Progenitor cell of endocrine pancreas (in vitro differentiated cells): ENCODE data around the gene CPED1. TPM values are rescaled to one million over a fixed set of nuclear protein-coding genes. Genes with fewer than 3 reads are reported as not detected.
"Not testable (repeated sequence)": the region's sequence is repeated elsewhere in the genome, so short reads cannot be mapped to it uniquely, and the experiment has no call there.

Experiments
- DNase-seq: peaks from one replicate; pipeline ENCODE4 v3.0.0; 2021; ENCODE audit warnings: low spot score; ENCODE audit not compliant: unreplicated experiment
- H3K27ac Mint-ChIP-seq: 2 replicates; pipeline ENCODE4 v1.8.0; 2021; ENCODE audit warnings: mild to moderate bottlenecking, moderate library complexity, mixed read lengths
- H3K27me3 Mint-ChIP-seq: 2 replicates; pipeline ENCODE4 v1.8.0; 2021; ENCODE audit warnings: mixed read lengths
- H3K36me3 Mint-ChIP-seq: 2 replicates; pipeline ENCODE4 v1.8.0; 2022; ENCODE audit warnings: mixed read lengths; ENCODE audit not compliant: insufficient read depth
- H3K4me1 Mint-ChIP-seq: 2 replicates; pipeline ENCODE4 v1.8.0; 2021; ENCODE audit warnings: low read depth, mixed read lengths
- H3K4me3 Mint-ChIP-seq: 2 replicates; pipeline ENCODE4 v1.8.0; 2021; ENCODE audit warnings: low read depth, mild to moderate bottlenecking, moderate library complexity, mixed read lengths
- H3K9me3 Mint-ChIP-seq: 2 replicates; pipeline ENCODE4 v1.8.0; 2021; ENCODE audit warnings: low read depth, mixed read lengths
- total RNA-seq: library from RNA; stranded (reverse); gene quantifications from 2 replicates; pipeline ENCODE4 v1.2.1, GENCODE V29; 2021
- TF ChIP-seq, protein P1 (sequence below): fragments of 200-600 bp; sonication (generic); IDR thresholded peaks from one replicate; pipeline ENCODE4 v1.5.0; 2021; ENCODE audit warnings: antibody characterized with exemption, mild to moderate bottlenecking; ENCODE audit not compliant: unreplicated experiment

The CPED1 gene
- total RNA-seq, 1 donor from 2014 or later: 1.1 TPM

DNA sequence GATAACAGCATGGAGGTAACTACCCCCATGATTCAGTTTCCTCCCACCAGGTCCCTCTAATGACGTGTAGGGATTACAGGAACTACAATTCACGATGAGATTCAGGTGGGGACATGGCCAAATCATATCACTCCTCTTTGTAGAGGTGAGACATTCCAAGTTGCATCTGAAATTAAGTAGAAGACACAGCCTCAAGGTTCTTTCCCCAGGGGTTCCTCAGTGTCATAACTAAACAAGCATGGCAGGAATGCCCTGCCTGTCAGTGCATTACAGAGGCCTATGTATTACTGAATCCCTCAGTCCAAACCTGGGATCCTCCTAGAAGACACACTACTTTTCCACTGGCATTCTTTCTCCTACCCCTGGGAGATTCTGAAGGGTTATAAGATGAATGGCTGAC lies 297.7 kb downstream of the CPED1 start:
- H3K9me3 Mint-ChIP-seq: peaks cover 14% of the 10 kb centered on the region
- H3K4me3 Mint-ChIP-seq: no peak overlapping the region
- H3K36me3 Mint-ChIP-seq: peaks cover 3% of the 10 kb centered on the region
- TF ChIP-seq, protein P1, sequence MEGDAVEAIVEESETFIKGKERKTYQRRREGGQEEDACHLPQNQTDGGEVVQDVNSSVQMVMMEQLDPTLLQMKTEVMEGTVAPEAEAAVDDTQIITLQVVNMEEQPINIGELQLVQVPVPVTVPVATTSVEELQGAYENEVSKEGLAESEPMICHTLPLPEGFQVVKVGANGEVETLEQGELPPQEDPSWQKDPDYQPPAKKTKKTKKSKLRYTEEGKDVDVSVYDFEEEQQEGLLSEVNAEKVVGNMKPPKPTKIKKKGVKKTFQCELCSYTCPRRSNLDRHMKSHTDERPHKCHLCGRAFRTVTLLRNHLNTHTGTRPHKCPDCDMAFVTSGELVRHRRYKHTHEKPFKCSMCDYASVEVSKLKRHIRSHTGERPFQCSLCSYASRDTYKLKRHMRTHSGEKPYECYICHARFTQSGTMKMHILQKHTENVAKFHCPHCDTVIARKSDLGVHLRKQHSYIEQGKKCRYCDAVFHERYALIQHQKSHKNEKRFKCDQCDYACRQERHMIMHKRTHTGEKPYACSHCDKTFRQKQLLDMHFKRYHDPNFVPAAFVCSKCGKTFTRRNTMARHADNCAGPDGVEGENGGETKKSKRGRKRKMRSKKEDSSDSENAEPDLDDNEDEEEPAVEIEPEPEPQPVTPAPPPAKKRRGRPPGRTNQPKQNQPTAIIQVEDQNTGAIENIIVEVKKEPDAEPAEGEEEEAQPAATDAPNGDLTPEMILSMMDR: no peak
- no peak for DNase-seq
- H3K27me3 Mint-ChIP-seq: no peaks in the 10 kb centered on the region
- no peak overlapping the region for H3K27ac Mint-ChIP-seq
- H3K4me1 Mint-ChIP-seq: no peaks in the 10 kb centered on the region

DNA sequence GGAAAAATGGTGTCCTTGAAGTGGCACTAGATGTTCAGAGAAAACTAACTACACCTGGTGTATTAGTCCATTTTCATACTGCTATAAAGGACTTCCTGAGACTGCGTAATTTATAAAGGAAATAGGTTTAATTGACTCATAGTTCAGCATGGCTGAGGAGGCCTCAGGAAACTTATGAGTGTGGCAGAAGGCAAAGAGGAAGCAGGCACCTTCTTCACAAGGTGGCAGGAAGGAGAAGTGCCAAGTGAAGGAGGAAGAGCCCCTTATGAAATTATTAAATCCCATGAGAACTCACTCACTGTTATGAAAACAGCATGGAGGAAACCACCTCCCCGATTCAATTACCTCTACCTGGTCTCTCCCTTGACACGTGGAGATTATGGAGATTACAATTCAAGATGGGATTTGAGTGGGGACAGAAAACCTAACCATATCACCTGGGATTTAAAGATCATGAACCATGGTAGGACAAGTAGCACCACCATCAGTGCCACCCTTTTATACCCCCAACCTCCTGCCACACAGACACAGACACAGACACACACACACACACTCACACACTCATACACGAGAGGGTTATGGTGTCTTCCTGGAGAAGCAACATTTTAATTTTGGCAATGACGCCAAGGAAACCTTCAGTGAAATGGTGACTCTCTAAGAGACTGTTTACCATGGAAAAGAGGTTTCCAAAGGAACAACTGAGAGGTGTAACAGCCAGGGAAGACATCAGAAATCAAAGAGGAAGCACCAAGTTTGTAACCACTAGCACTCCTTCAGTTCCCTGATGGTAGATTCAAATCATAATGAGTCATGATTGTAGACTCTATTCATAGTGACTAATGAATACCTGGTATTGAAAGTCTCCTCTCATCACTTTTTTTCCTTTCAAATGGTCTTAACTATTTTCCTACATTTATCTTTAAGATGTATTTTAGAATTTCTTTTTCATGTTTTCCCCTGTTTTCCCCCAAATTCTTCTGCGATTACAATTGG lies 298.5 kb downstream of the CPED1 start:
- Mint-ChIP-seq H3K4me3 (no peak overlapping the region), H3K9me3 (peaks cover 14% of the 10 kb centered on the region), H3K4me1 (no peaks in the 10 kb centered on the region), H3K27me3 (no peaks in the 10 kb centered on the region), H3K36me3 (peaks cover 3% of the 10 kb centered on the region), H3K27ac (no peak overlapping the region)
- TF ChIP-seq, protein P1: no peak
- DNase-seq: no peak

DNA sequence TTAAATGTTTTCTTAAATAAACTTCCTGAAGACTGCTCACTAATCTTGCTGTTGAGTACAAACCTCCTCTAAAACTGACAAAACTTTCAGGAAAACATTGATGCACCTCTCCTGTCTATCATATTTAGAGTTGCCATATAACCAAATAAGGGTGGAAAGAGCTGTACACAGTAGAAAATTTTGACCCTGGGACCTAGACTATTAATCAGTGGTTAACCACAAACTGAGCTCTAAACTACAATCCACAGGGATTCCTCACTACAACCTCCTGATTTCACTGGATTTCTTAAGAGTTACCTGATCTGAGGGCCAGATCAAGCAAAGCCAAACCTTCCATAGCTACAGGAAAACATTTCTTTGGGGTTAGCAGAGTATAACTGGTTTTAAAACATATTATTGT lies 300.4 kb downstream of the CPED1 start:
- no peak for DNase-seq
- no peaks in the 10 kb centered on the region for H3K4me1 Mint-ChIP-seq
- no peaks in the 10 kb centered on the region for H3K27me3 Mint-ChIP-seq
- H3K4me3 Mint-ChIP-seq: no peak overlapping the region
- TF ChIP-seq, protein P1: no peak
- peaks cover 14% of the 10 kb centered on the region for H3K9me3 Mint-ChIP-seq
- peaks cover 3% of the 10 kb centered on the region for H3K36me3 Mint-ChIP-seq
- H3K27ac Mint-ChIP-seq: no peak overlapping the region

DNA sequence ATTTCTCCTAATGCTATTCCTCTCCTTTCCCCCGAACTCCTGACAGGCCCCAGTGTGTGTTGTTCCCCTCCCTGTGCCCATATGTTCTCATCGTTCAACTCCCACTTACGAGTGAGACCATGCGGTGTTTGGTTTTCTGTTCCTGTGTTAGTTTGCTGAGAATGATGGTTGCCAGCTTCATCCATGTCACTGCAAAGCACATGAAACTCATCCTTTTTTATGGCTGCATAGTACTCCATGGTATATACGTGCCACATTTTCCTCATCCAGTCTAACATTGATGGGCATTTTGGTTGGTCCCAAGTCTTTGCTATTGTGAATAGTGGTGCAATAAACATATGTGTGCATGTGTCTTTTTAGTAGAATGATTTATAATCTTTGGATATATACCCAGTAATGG lies 301.4 kb downstream of the CPED1 start:
- H3K27me3 Mint-ChIP-seq, DNase-seq, H3K27ac Mint-ChIP-seq, H3K36me3 Mint-ChIP-seq, H3K4me1 Mint-ChIP-seq, H3K4me3 Mint-ChIP-seq: not testable (repeated sequence)
- H3K9me3 Mint-ChIP-seq: peaks cover 11% of the 10 kb centered on the region

DNA sequence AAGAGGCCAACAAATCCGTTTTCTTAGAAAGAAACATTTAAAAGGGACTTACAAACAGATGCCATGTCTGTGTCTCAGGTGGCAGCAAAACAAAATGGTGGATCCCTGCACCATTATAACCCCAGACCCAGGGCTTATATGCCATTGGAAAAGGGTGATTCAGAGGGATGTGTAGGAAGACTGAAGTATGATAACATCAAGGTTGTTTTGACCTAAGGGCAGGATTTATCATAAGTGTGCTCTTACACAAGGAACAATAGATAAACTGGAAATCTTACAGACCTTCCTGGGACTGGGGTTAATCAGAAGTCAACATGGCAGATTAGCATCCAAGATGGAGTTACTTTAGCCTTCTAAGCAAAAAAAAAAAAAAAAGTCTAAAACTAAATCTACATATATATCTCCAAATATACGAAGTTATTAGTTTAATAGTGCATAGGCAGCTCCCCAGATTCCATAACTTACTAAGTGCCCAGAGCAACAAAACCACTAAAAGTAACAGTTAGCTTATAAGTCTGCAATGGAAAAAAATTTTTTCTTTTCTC lies 306.0 kb downstream of the CPED1 start:
- Mint-ChIP-seq H3K36me3 (no peaks in the 10 kb centered on the region), H3K9me3 (peaks cover 3% of the 10 kb centered on the region), H3K4me3 (no peak overlapping the region), H3K27me3 (no peaks in the 10 kb centered on the region), H3K4me1 (no peaks in the 10 kb centered on the region), H3K27ac (no peak overlapping the region)
- TF ChIP-seq, protein P1: no peak
- DNase-seq: no peak

DNA sequence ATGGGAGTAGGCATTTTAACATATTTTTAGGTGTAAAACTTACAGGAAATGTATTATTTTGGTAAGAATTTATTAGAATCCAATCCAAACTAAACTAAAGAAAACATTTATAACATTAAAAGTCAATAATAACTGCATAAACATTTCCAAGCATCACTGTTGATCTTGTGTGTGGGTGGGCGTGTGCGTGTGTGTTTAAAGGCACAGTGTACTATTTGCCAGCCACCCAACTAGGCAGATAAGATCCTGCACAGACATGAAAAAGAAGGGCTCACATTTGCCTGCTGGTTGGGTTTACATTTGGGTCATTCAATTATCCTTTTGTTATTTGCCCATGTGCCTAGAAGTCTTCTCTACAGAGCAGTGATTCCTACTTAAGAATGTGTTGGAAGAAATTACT lies 309.3 kb downstream of the CPED1 start:
- TF ChIP-seq, protein P1: no peak
- H3K27ac Mint-ChIP-seq: no peak overlapping the region
- H3K36me3 Mint-ChIP-seq: no peaks in the 10 kb centered on the region
- DNase-seq: no peak
- no peak overlapping the region for H3K4me3 Mint-ChIP-seq
- H3K4me1 Mint-ChIP-seq: no peaks in the 10 kb centered on the region
- H3K27me3 Mint-ChIP-seq: no peaks in the 10 kb centered on the region
- H3K9me3 Mint-ChIP-seq: no peaks in the 10 kb centered on the region
